ENCODE data around the gene NDUFAF3. TPM values are rescaled to one million over a fixed set of nuclear protein-coding genes. Genes with fewer than 3 reads are reported as not detected.
A peak's percentile ranks its signal among the peaks of the same experiment; 100 is the strongest.

The NDUFAF3 gene
- total RNA-seq, 1 experiment from 2014 or later = 216 TPM

DNA sequence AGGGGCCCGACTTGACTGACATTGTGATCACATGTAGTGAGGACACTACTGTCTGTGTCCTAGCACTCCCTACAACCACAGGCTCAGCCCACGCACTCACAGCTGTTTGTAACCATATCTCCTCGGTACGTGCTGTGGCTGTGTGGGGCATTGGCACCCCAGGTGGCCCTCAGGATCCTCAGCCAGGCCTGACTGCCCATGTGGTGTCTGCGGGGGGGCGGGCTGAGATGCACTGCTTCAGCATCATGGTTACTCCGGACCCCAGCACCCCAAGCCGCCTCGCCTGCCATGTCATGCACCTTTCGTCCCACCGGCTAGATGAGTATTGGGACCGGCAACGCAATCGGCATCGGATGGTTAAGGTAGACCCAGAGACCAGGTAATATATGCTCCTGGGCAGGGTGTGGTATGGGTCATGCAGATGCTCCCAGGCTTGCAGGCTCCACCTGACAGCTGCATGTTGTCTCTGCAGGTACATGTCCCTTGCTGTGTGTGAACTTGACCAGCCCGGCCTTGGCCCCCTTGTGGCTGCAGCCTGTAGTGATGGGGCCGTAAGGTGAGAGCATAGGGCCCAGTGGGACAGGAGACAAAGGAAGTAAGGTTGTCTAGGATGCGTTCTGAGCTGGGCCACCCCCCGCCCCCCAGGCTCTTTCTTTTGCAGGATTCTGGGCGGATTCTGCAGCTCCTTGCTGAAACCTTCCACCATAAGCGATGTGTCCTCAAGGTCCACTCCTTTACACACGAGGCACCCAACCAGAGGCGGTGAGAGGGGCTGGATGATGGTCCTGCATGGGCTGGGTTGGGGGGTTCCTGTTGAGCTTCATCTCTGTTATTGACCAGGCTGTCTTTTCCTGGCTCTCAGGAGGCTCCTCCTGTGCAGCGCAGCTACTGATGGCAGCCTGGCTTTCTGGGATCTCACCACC is 7.9 kb upstream of the NDUFAF3 start:
- peak; percentile 66 for DNase-seq (ENCODE audit: low read depth, low spot score)
- in situ Hi-C loops (cut with HindIII; ENCODE audit: low pct_unique_long_range_greater_than_20kb, low sequenced_read_pairs) = no loop called here

DNA sequence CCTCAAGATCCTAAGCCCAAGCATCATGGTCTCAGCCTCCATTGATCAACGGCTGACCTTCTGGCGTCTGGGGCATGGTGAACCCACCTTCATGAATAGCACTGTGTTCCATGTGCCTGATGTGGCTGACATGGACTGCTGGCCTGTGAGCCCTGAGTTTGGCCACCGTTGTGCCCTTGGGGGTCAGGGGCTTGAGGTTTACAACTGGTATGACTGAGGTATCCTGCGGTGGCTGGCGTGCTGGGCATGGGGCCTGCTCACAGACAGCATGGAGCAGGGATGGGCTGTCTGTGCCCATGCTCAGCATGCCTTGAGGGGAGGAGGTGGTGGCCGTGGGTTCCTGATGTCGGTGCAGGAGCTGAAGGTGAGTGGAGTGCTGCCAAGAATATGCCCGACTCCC is 6.8 kb upstream of the NDUFAF3 start:
- no peak for DNase-seq (ENCODE audit: low read depth, low spot score)
- in situ Hi-C loops (cut with HindIII; ENCODE audit: low pct_unique_long_range_greater_than_20kb, low sequenced_read_pairs) = no loop called here

DNA sequence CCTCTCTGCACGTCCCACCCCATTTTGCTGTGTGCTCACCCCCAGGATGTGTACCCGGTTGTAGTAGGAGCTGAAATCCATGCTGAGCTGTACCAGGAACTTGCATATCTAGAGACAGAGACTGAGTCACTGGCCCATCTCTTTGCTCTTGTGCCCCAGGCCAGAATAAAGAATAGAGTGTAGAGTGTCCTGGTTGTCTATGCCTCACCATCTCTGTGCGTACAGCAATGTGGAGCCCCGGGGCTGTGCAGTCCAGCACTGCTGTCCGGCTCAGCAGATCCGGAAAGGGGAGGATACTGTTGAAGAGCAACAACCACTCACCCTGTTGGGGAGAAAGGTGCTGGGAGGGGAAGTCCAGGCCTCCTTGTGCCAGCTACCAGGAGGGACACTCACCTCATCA is 6.2 kb upstream of the NDUFAF3 start:
- DNase-seq (ENCODE audit: low read depth, low spot score) = no peak
- in situ Hi-C loops (cut with HindIII; ENCODE audit: low pct_unique_long_range_greater_than_20kb, low sequenced_read_pairs) = no loop called here

DNA sequence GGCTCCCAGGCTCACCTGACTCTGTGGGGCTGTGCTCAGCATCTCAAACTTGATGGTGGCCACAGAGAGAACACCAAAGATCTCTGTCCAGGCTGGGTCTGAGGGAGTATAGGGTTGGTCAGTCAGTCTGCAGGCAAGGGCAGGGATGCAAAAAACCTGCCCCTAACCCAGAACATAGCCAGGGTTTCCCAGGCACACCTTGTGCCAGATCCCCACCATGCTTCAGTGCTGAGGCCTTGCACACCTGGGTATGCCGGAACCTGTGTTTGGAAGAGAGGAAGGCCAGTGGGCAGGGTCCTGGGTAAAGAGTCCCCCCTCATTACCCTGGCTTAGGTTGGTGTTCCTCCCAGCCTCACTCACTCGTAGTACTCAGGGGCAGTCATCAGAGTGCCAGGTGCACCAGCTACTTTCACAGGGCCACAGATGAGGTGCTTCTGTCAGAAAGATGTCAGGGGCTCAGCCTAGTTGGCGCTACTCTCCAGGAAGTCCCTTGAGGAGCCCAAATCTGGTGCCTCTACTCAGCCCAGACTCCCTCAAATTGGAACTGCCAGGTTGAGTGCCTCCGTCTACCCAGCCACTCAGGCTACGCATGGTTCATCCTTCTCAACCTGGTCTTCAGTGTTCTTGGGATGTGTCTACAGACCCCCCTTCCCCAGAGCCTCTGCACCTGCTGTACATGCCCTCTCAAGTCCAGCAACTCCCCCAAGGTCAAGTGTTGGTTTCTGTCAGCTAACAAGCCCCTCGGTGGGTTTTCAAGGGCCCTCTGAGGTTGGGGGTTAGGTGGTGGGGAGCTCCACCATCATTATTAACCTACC is 5.3 kb upstream of the NDUFAF3 start:
- no peak for DNase-seq (ENCODE audit: low read depth, low spot score)
- in situ Hi-C loops (cut with HindIII; ENCODE audit: low pct_unique_long_range_greater_than_20kb, low sequenced_read_pairs) = no loop called here

DNA sequence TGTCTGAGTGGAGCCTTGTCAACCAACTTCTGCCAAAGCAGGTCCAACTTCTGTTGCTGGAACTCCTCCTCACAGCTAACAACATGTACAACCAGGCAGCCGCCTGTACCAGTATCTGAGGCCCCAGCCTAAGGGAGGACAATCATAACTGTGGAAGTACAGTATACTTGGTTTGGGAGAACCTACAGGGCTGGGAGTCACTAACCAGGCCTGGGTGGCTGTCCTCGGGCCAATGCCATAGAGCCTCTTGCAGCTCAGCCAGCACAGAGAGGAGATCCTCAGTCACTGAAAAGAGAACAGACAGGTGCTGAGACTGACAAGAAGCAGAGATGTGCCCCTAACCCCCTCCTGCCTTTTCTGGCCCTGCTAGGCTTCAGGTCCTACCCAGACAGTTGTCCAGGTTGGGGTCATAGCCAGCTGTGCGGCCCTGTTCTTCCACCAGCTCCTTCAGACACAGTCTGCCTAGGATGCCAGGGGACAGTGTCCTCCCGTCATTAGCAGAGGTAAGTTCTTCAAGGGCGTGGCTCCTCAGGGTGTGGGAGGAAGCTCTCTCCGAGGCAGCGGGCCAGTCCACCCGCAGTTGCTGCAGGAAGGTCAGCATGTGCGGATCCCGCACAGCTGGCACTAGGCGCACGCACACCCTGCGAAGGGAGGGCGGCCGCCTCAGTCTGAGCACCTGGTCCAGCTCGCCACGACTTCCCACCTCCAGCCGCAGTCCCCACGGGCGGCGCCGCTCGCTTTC is 4.5 kb upstream of the NDUFAF3 start:
- DNase-seq (ENCODE audit: low read depth, low spot score) = no peak
- in situ Hi-C loops (cut with HindIII; ENCODE audit: low pct_unique_long_range_greater_than_20kb, low sequenced_read_pairs) = no loop called here

DNA sequence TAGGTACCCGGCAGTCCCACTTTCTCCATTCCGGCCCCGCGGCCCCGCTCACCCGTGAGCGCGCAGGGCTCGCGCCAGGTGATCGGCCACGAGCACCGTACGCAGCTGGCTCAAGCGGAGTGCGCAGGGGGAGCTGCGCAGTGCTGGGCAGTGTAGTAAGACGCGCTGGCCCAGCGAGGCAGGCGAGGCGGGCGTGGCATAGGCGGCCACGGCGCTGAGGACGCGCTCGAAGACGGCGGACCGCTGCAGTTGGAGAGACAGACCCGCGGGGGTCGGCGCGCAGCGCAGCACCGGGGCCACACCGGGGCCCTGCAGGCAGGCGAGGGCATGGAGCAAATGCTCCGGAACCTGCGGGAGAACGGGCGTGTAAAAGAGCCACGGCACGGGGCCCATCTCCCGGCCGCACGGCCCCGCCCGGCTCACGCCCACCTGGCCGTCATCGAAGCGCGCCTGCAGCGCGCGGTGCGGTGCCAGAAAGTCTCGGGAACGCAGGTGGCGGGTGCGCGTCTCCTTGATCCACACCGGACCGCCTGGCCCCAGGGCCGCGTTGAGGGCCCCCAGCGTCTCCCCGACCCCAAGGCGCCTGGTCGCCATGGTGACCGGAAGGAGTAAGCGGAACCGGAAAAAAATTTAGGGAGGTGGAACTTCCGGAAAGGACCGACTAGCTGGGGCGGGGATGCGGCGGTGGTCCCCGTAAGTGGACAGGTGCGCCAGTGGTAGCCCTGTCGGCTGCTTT is 3.8 kb upstream of the NDUFAF3 start, which contains the start of gene DALRD3:
Gene DALRD3 (minus strand): TSS at position 610 of the 736 bp plus-strand sequence. CDS start 16 bp downstream, at position 594.
- in situ Hi-C loops (cut with HindIII; ENCODE audit: low pct_unique_long_range_greater_than_20kb, low sequenced_read_pairs) = no loop called here
- DNase-seq (ENCODE audit: low read depth, low spot score) = peak; percentile 61

DNA sequence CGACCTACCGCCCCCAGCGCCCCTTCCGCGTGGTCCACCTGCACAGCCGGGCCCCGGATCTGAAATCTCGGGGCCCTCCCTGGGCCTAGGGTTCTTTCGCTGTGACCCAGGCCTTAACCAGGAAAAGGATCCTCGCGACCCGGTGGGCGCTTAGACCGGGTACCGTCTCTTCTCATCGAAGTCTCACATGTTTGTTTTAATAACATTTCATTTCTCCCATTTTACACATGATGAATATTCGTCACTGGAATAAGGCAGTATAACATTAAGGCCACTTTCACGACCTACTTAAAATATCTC is 3.3 kb upstream of the NDUFAF3 start:
- in situ Hi-C loops (cut with HindIII; ENCODE audit: low pct_unique_long_range_greater_than_20kb, low sequenced_read_pairs) = no loop called here
- no peak for DNase-seq (ENCODE audit: low read depth, low spot score)

DNA sequence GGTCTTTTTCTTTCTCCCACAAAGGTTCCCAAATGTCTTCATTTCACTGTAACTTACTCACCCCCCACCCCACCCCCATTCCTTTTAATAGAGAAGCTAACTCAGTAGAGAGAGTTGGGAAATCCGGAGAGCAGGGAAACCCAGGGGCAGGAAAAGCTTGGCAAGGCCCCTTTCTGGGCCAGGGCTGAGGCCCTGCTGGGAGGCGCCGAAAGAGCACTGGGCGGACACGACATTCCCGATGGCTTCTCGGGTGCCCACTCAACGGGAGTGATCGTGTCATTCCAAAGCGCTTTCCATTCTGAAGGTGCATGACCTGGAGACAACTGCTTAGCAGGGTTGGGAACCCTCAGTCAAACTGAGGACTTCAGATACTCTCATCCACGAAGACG is 2.0 kb upstream of the NDUFAF3 start:
- DNase-seq (ENCODE audit: low read depth, low spot score) = no peak
- in situ Hi-C loops (cut with HindIII; ENCODE audit: low pct_unique_long_range_greater_than_20kb, low sequenced_read_pairs) = no loop called here

DNA sequence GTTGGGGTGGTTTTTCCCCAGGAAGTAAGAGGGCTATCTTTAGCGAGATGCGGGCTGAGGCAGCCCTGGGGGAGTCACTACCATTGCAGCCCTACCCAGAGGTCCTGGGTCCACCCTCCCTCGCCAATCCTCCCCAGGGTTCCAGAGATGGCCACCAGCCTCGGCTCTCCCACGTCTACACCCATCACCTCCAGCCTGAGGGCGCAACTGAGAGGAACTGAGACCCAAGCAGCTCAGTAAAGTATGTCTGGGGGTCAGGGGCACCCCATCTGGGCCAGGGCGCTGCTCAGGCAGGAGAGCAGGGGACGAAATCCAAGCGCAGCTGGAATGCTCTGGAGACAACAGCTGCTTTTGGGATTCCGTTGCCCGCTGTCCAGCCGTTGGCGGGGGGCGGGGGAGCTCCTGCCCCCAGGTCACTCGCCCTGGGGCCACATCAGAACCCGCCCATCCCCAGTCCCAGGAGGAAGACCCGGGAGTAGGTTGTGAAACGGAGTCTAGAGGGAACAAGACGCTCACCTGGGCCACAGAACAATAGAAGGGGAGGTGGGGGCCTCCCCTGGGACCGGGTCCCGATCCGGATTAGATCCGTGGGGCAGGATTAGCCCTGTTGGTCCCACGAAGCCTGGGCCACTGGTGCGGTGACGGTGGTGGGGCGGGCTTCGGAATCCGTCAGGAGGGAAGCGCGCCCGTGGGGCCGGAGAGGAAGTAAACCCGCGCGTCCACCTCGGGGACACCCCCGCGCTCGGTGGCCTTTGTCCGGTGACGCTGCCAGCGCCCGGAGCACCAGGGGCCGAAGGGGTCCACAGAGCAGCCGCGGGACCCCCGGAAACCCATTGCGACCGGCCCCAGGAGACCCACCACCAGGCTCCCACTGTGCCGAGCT is 1.4 kb upstream of the NDUFAF3 start:
- DNase-seq (ENCODE audit: low read depth, low spot score) = no peak
- in situ Hi-C loops (cut with HindIII; ENCODE audit: low pct_unique_long_range_greater_than_20kb, low sequenced_read_pairs) = no loop called here

DNA sequence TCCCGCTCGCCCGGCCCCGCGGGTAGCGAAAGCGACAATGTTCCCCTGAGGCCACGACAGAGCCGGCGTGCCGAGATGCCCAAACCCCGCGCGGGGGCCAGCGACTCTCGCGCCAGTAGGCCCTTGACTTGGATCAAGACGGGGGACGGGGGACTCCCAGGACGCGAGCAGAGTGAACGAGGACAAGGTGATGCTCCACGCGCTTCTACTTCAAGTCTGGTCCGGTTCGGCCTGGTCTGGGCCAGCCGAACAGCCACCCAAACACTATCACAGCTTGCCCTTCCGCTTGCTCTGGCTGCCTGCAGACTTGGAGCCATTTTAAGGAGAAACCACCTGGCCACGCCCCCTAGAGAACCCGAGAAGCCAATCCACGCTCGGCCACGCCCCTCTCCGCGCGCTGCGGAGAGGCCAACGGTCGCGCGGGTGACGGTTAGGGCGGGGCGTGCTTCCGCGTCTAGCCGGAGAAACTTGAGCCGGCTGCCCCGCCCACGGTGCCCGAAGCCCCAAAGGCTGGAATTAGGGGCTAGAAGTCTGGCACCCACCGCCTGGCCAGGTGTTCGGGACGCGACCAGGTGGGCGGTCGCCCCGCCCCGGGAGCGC is 608 bp upstream of the NDUFAF3 start:
- in situ Hi-C loops (cut with HindIII; ENCODE audit: low pct_unique_long_range_greater_than_20kb, low sequenced_read_pairs) = no loop called here
- peak; percentile 97 for DNase-seq (ENCODE audit: low read depth, low spot score)

DNA sequence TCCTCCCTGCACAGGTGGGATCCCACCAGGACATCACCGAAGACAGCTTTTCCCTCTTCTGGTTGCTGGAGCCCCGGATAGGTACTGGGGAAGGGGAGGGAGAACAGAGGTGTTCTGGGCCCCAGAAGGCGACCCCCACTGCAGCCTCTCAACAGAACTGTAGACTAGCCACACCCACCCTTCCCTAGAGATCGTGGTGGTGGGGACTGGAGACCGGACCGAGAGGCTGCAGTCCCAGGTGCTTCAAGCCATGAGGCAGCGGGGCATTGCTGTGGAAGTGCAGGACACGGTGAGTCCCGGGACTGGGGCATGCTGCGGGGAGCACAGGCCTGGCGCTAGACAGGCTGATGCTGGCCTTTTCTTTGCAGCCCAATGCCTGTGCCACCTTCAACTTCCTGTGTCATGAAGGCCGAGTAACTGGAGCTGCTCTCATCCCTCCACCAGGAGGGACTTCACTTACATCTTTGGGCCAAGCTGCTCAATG is 809 bp downstream of the NDUFAF3 start:
- DNase-seq (ENCODE audit: low read depth, low spot score) = no peak
- in situ Hi-C loops (cut with HindIII; ENCODE audit: low pct_unique_long_range_greater_than_20kb, low sequenced_read_pairs) = no loop called here

DNA sequence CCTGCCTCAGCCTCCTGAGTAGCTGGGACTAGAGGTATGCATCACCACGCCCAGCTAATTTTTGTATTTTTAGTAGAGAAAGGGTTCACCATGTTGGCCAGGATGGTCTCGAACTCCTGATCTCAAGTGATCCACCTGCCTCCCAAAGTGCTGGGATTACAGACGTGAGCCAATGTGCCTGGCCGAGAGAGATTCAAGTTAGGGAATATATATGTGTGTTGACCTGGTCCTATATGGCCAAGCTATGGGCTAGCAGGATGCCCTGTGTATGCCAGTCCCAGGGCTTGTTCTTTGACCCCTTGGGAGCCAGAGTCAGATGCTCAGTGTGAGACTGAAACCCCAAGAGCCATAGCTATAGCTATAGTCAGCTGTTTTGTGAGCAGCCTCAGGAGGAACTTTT is 1.9 kb downstream of the NDUFAF3 start:
- no peak for DNase-seq (ENCODE audit: low read depth, low spot score)
- in situ Hi-C loops (cut with HindIII; ENCODE audit: low pct_unique_long_range_greater_than_20kb, low sequenced_read_pairs) = no loop called here

DNA sequence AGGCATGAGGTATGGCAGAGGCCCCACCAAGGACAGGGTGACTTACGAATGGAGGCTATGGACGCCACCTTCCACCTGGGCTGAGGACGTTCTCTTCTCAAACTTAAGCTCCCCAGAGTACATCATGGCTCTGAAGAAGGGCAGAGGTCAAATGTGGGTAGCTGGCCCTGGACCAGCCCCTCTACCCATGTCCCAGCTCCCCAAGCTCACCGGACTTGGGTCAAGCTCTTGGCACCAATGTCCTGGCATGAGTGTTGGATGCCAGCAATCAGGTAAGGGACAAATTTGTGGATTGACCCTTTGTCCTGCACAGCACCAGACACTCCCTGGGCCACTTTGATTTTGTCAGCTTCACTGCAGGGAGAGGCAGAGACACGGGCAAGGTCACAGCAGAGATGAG is 2.5 kb downstream of the NDUFAF3 start:
- DNase-seq (ENCODE audit: low read depth, low spot score) = no peak
- in situ Hi-C loops (cut with HindIII; ENCODE audit: low pct_unique_long_range_greater_than_20kb, low sequenced_read_pairs) = no loop called here

DNA sequence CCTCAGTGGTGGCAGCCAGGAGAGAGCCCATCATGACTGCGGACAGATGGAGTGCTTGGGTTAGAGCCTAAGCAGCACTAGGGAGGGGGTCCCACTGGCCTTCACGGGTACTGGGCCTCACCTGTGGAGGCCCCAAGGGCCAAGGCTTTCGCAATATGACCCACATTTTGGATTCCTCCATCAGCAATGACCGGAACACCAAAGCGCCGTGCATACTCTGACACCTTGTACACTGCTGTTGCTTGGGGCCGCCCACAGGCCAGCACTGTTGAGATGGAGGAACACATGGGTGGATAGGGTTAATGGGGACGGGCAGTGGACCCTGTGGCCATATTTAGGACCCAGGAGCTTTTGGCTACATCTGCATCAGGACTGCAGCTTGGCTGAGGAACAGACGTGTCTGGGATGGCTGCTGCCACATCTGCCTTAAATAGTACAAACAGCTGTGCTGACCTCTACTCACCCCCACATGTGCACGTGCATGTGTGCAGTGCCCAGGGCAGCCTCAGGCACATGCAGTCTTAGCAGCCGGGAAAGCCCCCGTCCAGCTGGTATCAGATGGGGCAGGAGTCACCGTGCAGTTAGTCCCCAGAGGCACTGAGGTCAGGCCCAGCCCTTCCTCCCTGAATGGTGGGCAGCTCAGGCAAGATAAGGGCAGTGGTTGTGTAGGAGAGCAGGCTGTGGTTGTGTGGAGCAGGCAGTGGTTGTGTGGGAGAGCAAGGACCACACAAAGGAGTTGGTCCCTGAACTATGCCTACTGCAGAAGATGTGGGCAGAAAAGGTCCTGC is 3.3 kb downstream of the NDUFAF3 start:
- DNase-seq (ENCODE audit: low read depth, low spot score) = no peak
- in situ Hi-C loops (cut with HindIII; ENCODE audit: low pct_unique_long_range_greater_than_20kb, low sequenced_read_pairs) = no loop called here

DNA sequence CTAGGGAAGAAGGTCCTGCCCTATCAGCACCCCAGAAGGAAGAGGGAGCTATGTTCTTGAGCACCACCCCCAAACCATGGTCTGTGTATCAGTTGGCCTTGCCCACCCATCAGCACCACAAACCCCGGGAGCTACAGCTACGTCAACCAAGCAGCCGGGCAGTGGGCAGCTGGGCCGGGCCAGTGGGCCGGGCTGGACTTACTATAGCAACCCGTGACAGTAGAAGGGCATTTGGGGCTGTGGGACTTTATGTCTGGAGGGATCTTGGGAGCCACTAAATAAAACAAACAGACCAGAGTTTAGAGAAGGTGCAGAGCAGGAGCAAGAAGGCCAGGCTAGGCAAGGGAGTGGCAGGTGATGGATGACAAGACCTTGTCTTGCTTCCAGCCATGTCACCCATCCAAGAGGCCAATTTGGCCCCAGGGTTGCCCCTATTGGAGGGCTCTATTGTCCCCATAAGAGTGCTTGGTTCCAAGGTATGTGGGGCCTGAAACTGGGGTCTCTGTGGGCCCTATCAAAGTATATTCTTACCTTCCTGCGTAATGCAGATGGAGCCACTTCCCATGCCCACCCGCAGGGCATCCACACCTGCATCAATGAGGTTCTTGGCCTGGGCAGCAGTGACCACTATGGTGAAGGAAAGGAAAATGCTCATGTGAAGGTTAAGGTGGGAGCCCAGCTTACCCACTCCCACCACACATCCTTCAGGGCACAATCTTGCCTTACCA is 4.0 kb downstream of the NDUFAF3 start:
- no peak for DNase-seq (ENCODE audit: low read depth, low spot score)
- in situ Hi-C loops (cut with HindIII; ENCODE audit: low pct_unique_long_range_greater_than_20kb, low sequenced_read_pairs) = no loop called here

Data from SK-MEL-5 (cell line).